Activated CD4-positive, alpha-beta T cell treated with anti-CD3 and anti-CD28 coated beads, Interleukin-2, amount 10 ng/mL, durations not matched to agents 24 days and 14 days (primary cell): ENCODE data around the gene LBHD2. TPM values are rescaled to one million over a fixed set of nuclear protein-coding genes. Genes with fewer than 3 reads are reported as not detected.
A peak's percentile ranks its signal among the peaks of the same experiment; 100 is the strongest.

ENCODE experiments used
- DNase-seq: peaks from one replicate; pipeline ENCODE4 v3.0.0; 2022
- H3K27ac Mint-ChIP-seq: one replicate; pipeline ENCODE4 v1.8.0; 2022; ENCODE audit warnings: mild to moderate bottlenecking, mixed read lengths
- H3K27me3 Mint-ChIP-seq: one replicate; pipeline ENCODE4 v1.8.0; 2022; ENCODE audit warnings: mixed read lengths
- H3K36me3 Mint-ChIP-seq: one replicate; pipeline ENCODE4 v1.8.0; 2022; ENCODE audit warnings: low read depth, mild to moderate bottlenecking, mixed read lengths
- H3K4me1 Mint-ChIP-seq: one replicate; pipeline ENCODE4 v1.8.0; 2021; ENCODE audit warnings: mixed read lengths
- H3K4me3 Mint-ChIP-seq: one replicate; pipeline ENCODE4 v1.8.0; 2022; ENCODE audit warnings: mild to moderate bottlenecking, moderate library complexity, mixed read lengths
- H3K9me3 Mint-ChIP-seq: one replicate; pipeline ENCODE4 v1.8.0; 2021; ENCODE audit warnings: mixed read lengths
- intact Hi-C: fragments of 100-400 bp; cut with micrococcal nuclease; formaldehyde crosslinking; loops from one replicate; pipeline ENCODE4 v1.15.1; 2023
- total RNA-seq: library from RNA; stranded (reverse); gene quantifications from 2 replicates; pipeline ENCODE4 v1.2.3, GENCODE V29; 2022

LBHD2 gene
- total RNA-seq, 1 donor from 2014 or later = not detected

DNA sequence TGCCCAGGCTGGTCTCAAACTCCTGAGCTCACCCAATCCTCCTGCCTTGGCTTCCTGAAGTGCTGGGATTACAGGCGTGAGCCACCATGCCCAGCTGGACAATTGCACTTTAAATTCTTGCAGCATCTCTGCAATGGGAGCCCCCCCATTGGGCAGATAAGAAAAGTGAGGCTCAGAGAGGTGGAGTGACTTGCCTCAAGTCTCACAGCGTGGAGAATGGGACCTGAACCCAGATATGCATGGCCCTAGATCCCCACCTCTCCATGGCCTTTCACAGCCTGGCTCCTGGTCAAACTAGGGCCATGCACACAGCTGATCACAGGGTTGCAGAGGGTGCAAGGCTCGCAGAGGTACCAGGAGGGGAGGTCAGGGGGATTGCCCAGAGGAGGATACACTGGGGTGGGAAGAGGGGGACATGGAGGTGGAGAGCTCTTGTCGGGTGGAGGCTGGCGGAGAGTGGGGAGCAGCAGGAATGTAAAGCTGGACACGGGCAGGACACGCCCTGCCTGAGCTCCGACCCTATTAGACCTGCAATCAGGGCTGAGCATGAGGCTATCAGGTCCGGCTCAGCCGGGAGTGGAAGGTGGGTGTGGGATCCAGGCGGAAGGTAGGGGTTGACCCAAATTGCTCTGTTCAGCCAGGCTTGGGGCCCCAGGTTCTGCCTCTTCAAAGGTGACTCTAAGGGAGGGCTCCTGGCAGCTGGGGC lies 17.4 kb downstream of the LBHD2 start:
- no peak overlapping the region for H3K27ac Mint-ChIP-seq

DNA sequence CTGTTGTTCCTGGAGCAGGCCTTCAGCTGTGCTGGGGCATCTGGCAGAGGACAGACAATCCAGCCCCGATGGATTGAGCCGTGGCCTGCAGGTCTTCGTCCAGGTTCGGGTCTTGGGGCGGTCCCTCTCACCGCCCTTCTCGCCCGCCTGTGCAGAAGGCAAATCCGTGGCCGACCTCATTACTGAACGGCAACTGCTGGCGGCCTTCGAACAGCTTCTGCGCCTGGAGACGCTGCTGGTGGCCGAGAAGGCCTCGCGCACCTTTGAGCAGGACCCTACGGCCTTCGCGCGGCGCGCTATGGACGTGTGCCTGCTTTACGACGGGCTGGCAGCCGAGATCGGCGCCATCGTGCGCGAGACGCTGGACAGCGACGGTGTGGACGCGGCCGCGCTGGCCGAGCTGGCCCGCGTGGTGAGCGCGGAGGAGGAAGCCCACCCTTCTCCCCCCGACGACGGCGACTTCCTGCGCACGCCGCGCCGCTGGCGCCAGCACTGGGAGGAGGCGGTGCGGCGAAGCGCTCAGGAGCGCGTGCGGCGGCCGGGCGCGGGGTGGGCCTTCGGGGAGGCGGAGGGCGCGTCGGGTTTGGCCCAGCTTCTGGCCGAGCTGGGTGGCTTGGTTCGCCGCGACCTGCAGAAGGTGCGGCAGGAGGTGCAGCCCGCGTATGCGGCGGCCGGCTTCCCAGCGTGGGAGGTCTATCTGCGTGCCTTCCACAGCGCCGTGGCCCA lies 18.1 kb downstream of the LBHD2 start:
- Mint-ChIP-seq H3K9me3 (no peaks in the 10 kb centered on the region), H3K27me3 (peaks cover 25% of the 10 kb centered on the region), H3K36me3 (no peaks in the 10 kb centered on the region), H3K4me1 (peaks cover 4% of the 10 kb centered on the region), H3K27ac (no peak overlapping the region), H3K4me3 (no peak overlapping the region)
- DNase-seq = no peak
- intact Hi-C loops = no loop called here

More for the DNA sequence above, 17.4 kb downstream of the LBHD2 start:
- Mint-ChIP-seq H3K4me3 (no peak overlapping the region), H3K27me3 (peaks cover 25% of the 10 kb centered on the region), H3K36me3 (no peaks in the 10 kb centered on the region), H3K9me3 (no peaks in the 10 kb centered on the region), H3K4me1 (peaks cover 4% of the 10 kb centered on the region)
- intact Hi-C loops = no loop called here
- DNase-seq = no peak

DNA sequence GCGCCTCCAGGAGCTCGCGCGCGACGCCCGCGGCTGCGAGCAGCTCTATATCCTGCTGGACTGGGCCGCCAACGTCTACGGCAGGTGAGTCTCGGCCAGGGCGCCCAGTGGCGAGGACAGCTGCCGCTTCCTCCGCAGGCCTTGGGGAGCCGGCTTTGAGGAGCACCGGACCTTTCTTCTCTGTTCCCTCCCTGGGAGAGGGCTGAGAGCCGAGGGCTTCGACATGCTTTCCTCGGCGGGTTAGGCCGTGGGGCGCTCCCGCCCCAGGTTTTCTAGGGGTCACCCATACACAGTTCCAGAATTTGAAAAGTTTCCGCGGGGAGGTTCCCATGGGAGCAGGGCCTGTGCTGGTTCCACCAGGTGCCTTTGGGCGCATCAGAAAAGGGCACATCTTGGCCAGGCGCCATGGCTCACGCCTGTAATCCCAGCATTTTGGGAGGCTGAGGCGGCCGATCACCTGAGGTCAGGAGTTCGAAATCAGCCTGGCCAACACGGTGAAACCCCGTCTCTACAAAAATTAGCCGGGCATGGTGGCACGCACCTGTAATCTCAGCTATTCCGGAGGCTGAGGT lies 18.8 kb downstream of the LBHD2 start:
- H3K27me3 Mint-ChIP-seq = peaks cover 25% of the 10 kb centered on the region
- DNase-seq = no peak
- no peaks in the 10 kb centered on the region for H3K9me3 Mint-ChIP-seq
- H3K36me3 Mint-ChIP-seq = no peaks in the 10 kb centered on the region
- intact Hi-C loops = no loop called here
- no peak overlapping the region for H3K27ac Mint-ChIP-seq
- no peak overlapping the region for H3K4me3 Mint-ChIP-seq
- H3K4me1 Mint-ChIP-seq = peaks cover 4% of the 10 kb centered on the region

GRCh38 chr14:103103461-103104388 lies 19.7 kb downstream of the LBHD2 start:
- Mint-ChIP-seq H3K36me3 (no peaks in the 10 kb centered on the region), H3K27me3 (peaks cover 25% of the 10 kb centered on the region), H3K4me3 (peak overlapping the region; percentile 26), H3K27ac (no peak overlapping the region), H3K9me3 (no peaks in the 10 kb centered on the region), H3K4me1 (peaks cover 4% of the 10 kb centered on the region)
- intact Hi-C loops = no loop called here
- DNase-seq = no peak

DNA sequence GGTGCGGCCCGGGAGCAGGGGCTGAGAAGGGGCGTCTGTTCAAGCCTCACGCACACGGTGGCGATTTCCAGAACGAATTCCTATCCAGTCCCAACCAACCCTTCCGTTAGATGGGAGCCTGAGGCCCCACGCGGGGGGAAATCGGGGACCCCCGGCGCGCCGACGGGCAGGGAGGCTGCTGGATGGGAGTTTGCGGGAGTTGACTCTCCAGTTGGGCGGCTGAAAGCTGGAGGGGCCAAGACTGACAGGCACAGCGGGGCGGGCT lies 20.3 kb downstream of the LBHD2 start:
- Mint-ChIP-seq H3K4me3 (no peak overlapping the region), H3K36me3 (no peaks in the 10 kb centered on the region)
- intact Hi-C loops = no loop called here

GRCh38 chr14:103104654-103105452 lies 20.8 kb downstream of the LBHD2 start:
- H3K27ac Mint-ChIP-seq = no peak overlapping the region
- H3K4me1 Mint-ChIP-seq = peaks cover 4% of the 10 kb centered on the region
- H3K27me3 Mint-ChIP-seq = peaks cover 25% of the 10 kb centered on the region
- no peaks in the 10 kb centered on the region for H3K9me3 Mint-ChIP-seq
- no peaks in the 10 kb centered on the region for H3K36me3 Mint-ChIP-seq
- peak; percentile 92 for DNase-seq
- intact Hi-C loops = loop anchor here (1.0 to 5.0 kb wide), 3 partner anchors 36 to 187 kb away; no protein-coding TSS in a partner anchor
- H3K4me3 Mint-ChIP-seq = no peak overlapping the region

More for the DNA sequence above, 20.3 kb downstream of the LBHD2 start:
- no peak for DNase-seq
- H3K27me3 Mint-ChIP-seq = peaks cover 25% of the 10 kb centered on the region
- peaks cover 4% of the 10 kb centered on the region for H3K4me1 Mint-ChIP-seq
- no peak overlapping the region for H3K27ac Mint-ChIP-seq
- no peaks in the 10 kb centered on the region for H3K9me3 Mint-ChIP-seq

DNA sequence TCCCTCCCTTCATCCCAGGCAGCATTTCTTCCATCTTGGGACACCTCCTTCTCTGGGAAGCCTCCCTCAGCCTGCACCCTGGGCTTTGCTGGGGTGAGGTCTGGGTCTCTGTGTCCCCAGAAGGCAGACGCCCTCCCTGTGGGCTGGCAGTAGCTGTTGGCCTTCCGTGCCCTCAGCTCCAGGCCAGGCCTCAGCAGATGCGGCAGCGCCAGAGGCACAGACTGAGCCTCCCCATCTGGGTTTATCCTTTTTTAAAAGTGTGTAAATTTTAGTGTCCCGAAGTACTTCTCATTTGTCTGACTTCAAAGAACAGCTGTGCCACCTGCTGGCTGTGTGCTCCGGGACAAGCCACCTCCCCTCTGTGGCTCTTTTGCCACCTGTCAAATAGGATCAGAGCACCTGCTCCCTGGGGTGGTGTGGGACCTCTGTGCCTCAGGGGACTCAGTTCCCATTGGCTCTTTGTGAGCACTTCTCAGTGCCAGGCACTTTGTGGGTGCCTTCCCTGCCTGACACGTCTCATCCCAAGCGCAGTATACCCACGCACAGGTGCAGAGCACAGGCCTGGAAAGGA lies 21.7 kb downstream of the LBHD2 start:
- Mint-ChIP-seq H3K4me3 (no peak overlapping the region), H3K27ac (no peak overlapping the region), H3K9me3 (no peaks in the 10 kb centered on the region), H3K27me3 (peaks cover 25% of the 10 kb centered on the region), H3K4me1 (peaks cover 4% of the 10 kb centered on the region), H3K36me3 (no peaks in the 10 kb centered on the region)
- peak; percentile 65 for DNase-seq
- intact Hi-C loops = loop anchor here (1.0 to 5.0 kb wide), 3 partner anchors 36 to 187 kb away; no protein-coding TSS in a partner anchor

DNA sequence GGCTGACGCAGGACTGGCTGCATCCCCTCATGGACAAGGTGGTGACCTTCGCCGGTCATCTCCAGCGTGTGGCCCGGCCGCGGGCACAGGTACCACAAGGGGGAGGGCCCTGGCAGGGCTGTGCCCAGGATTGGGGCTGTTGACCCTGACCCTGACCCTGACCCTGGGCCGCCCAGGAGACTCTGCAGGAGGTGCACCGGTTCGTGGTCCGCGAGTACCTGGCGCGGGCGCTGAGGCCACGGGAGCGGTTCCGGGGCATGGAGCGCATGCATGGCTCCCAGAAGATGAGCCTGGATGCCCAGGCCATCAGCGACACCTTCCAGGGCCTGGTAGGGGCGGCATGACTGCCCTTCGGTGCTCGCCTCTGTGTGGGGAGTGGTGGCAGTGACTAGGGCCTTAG lies 23.4 kb downstream of the LBHD2 start:
- Mint-ChIP-seq H3K27ac (no peak overlapping the region), H3K9me3 (no peaks in the 10 kb centered on the region), H3K27me3 (peaks cover 17% of the 10 kb centered on the region), H3K4me3 (no peak overlapping the region), H3K4me1 (peaks cover 4% of the 10 kb centered on the region), H3K36me3 (no peaks in the 10 kb centered on the region)
- intact Hi-C loops = loop anchor here (5.0 kb wide), 1 partner anchor 80 kb away; no protein-coding TSS in a partner anchor
- DNase-seq = no peak

GRCh38 chr14:103107941-103108748 lies 24.1 kb downstream of the LBHD2 start:
- Mint-ChIP-seq H3K36me3 (no peaks in the 10 kb centered on the region), H3K4me3 (no peak overlapping the region), H3K27me3 (peaks cover 13% of the 10 kb centered on the region), H3K27ac (no peak overlapping the region), H3K9me3 (no peaks in the 10 kb centered on the region), H3K4me1 (peaks cover 4% of the 10 kb centered on the region)
- no peak for DNase-seq
- intact Hi-C loops = loop anchor here (5.0 kb wide), 1 partner anchor 79 kb away; no protein-coding TSS in a partner anchor

GRCh38 chr14:103108749-103109207 lies 24.8 kb downstream of the LBHD2 start:
- peaks cover 4% of the 10 kb centered on the region for H3K4me1 Mint-ChIP-seq
- H3K27me3 Mint-ChIP-seq = peaks cover 9% of the 10 kb centered on the region
- H3K36me3 Mint-ChIP-seq = no peaks in the 10 kb centered on the region
- no peak overlapping the region for H3K4me3 Mint-ChIP-seq
- intact Hi-C loops = loop anchor here (5.0 kb wide), 1 partner anchor 79 kb away; no protein-coding TSS in a partner anchor
- H3K27ac Mint-ChIP-seq = no peak overlapping the region
- peak; percentile 65 for DNase-seq
- no peaks in the 10 kb centered on the region for H3K9me3 Mint-ChIP-seq

DNA sequence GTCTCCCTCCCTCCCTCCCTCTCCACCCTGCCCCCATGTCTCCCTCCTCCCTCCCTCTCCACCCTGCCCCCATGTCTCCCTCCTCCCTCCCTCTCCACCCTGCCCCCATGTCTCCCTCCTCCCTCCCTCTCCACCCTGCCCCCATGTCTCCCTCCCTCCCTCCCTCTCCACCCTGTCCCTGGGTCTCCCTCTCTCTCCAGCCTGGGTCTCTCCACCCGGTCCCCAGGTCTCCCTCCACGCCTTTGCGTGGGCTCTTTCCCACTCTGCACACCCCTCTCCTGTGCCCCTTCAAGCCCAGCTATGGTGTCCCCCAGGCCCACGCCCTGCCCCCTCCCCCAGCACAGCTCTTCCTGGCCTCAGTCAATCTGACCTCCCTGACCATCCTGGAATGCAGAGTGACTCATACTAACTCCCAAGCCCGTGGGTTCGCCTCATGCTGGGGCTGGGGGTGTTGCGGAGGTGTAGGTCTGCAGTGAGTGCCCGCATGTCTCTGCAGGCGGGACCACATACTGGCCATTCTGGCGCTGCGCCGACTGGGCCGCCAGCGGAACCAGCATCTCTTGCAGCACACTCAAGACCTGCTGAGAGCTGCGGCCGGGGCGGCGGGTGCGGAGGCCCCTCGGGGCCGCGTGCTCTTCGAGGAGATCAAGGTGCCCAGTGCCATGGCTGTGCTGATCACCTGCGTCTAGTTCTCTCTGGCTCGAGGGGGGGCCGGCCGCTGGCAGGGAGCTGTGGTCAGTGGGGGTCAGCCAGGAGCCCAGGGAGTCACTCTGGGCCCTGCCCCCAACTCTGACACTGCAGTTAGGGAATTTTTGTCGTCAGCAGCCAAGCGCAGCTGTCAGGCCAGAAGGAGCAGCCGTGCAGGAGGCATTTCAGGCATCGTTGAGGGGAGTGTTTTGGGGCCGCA lies 25.8 kb downstream of the LBHD2 start:
- intact Hi-C loops = loop anchor here (5.0 kb wide), 1 partner anchor 78 kb away; no protein-coding TSS in a partner anchor

More for the DNA sequence above, 25.8 kb downstream of the LBHD2 start:
- Mint-ChIP-seq H3K9me3 (no peaks in the 10 kb centered on the region), H3K4me1 (peaks cover 5% of the 10 kb centered on the region), H3K4me3 (no peak overlapping the region), H3K27ac (no peak overlapping the region), H3K36me3 (no peaks in the 10 kb centered on the region), H3K27me3 (peaks cover 7% of the 10 kb centered on the region)
- no peak for DNase-seq
